GM04503 (cell line): ENCODE results near the gene RAP1GAP.

ENCODE experiments used
- DNase-seq: peaks from one replicate; pipeline ENCODE4 v3.0.0-alpha.2; 2012; ENCODE audit warnings: low read depth

Gene RAP1GAP

GRCh38 chr1:21608798-21609197, 60.4 kb downstream of the RAP1GAP start:
- no peak for DNase-seq

- peak; percentile 6 for DNase-seq
These were observed 61.3 kb downstream of the RAP1GAP start for GRCh38 chr1:21607549-21608529.

- DNase-seq = no peak
These were observed 63.0 kb downstream of the RAP1GAP start for GRCh38 chr1:21605964-21606705.

- no peak for DNase-seq
These were observed 64.0 kb downstream of the RAP1GAP start for GRCh38 chr1:21605012-21605715.

GRCh38 chr1:21604208-21604957, 64.8 kb downstream of the RAP1GAP start:
- DNase-seq = no peak

- DNase-seq = no peak
These were observed 65.7 kb downstream of the RAP1GAP start for GRCh38 chr1:21603177-21604138.

- DNase-seq = no peak
These were observed 67.7 kb downstream of the RAP1GAP start for GRCh38 chr1:21601278-21602048.

GRCh38 chr1:21599402-21599801, 69.8 kb downstream of the RAP1GAP start:
- DNase-seq = no peak

- no peak for DNase-seq
These were observed 70.3 kb downstream of the RAP1GAP start for GRCh38 chr1:21598904-21599303.

GRCh38 chr1:21598417-21598816, 70.7 kb downstream of the RAP1GAP start:
- no peak for DNase-seq

- no peak for DNase-seq
These were observed 71.4 kb downstream of the RAP1GAP start for GRCh38 chr1:21597753-21598152.

GRCh38 chr1:21596628-21597027, 72.5 kb downstream of the RAP1GAP start:
- no peak for DNase-seq

GRCh38 chr1:21596174-21596573, 73.0 kb downstream of the RAP1GAP start:
- no peak for DNase-seq

- DNase-seq = no peak
These were observed 73.9 kb downstream of the RAP1GAP start for GRCh38 chr1:21594935-21595897.

GRCh38 chr1:21594501-21594900, 74.7 kb downstream of the RAP1GAP start:
- DNase-seq = no peak

- no peak for DNase-seq
These were observed 75.9 kb downstream of the RAP1GAP start for GRCh38 chr1:21593231-21593630.

GRCh38 chr1:21592086-21592865, 76.9 kb downstream of the RAP1GAP start:
- no peak for DNase-seq

- no peak for DNase-seq
These were observed 78.2 kb downstream of the RAP1GAP start for GRCh38 chr1:21590934-21591333.
